Adrenal gland (tissue), 12 donors: ENCODE data around the gene ELK4. TPM values are rescaled to one million over a fixed set of nuclear protein-coding genes. Genes with fewer than 3 reads are reported as not detected.
A peak's percentile ranks its signal among the peaks of the same experiment; 100 is the strongest.

Source experiments
- DNase-seq, 7 donors: peaks; one replicate each; pipeline ENCODE4 v3.0.0-alpha.2; 2019 to 2020
- H3K27ac ChIP-seq, 5 donors: fragments of 200-600 bp; sonication (generic) in 4 of 5; 1 replicate in 3 of 5; 2 replicates in 2 of 5; pipeline versions ENCODE4 v1.5.1 to v1.8.0; 2016 to 2020; ENCODE audit warnings: mild to moderate bottlenecking in 1 of 5
- H3K27me3 ChIP-seq: fragments of 200-600 bp; 2 replicates; pipeline ENCODE4 v1.8.0; 2021
- H3K36me3 ChIP-seq, 2 donors: fragments of 200-600 bp; replicated peaks in 1 of 2; 1 replicate in 1 of 2; 2 replicates in 1 of 2; pipeline versions ENCODE4 v1.5.1 to v1.8.0; 2018 to 2022
- H3K4me1 ChIP-seq, 2 donors: fragments of 200-600 bp; replicated peaks in 1 of 2; 1 replicate in 1 of 2; 2 replicates in 1 of 2; pipeline versions ENCODE4 v1.5.1 to v1.8.0; 2018 to 2021
- H3K4me3 ChIP-seq, 4 donors: fragments of 200-600 bp; sonication (generic) in 3 of 4; one replicate each; pipeline ENCODE4 v1.5.1; 2016 to 2018
- H3K9me3 ChIP-seq, 3 donors: fragments of 200-600 bp; sonication (generic) in 1 of 3; replicated peaks in 1 of 3; 1 replicate in 2 of 3; 2 replicates in 1 of 3; pipeline versions ENCODE4 v1.5.1 to v1.8.0; 2016 to 2021
- CTCF ChIP-seq, 6 experiments: fragments of 450-650 bp in 4 of 6; fragments of 200-600 bp in 2 of 6; sonication (generic) in 1 of 6; IDR thresholded peaks; 1 replicate in 5 of 6; 2 replicates in 1 of 6; pipeline versions ENCODE4 v1.5.1 to v1.8.0; 2016 to 2021; ENCODE audit warnings: antibody characterized with exemption in 6 of 6, mild to moderate bottlenecking in 2 of 6, moderate library complexity in 1 of 6
- POLR2A ChIP-seq, 2 donors: fragments of 450-650 bp; IDR thresholded peaks; one replicate each; pipeline ENCODE4 v1.6.1; 2017; ENCODE audit warnings: antibody characterized with exemption in 2 of 2, mild to moderate bottlenecking in 2 of 2, moderate library complexity in 1 of 2
- WGBS, 4 donors: extraction: QIAGEN DNeasy Blood & Tissue Kit in 2 of 4; methylation state at CpG; one replicate each; pipeline versions ENCODE4 v1.1.5 to v1.1.7; 2013 to 2017; 5-methylcytosine and 5-hydroxymethylcytosine counted together
- intact Hi-C, 2 donors: fragments of 100-400 bp; cut with DNase I; formaldehyde crosslinking; loops; one replicate each; pipeline versions ENCODE4 v1.14.1 to v1.15.0; 2022 to 2023
- polyA plus RNA-seq, 3 donors: library from polyadenylated mRNA; stranded (reverse); fragments of 200-250 nt in 2 of 3; fragments of 350-450 nt in 1 of 3; fragmentation: Illumina TruSeq in 1 of 3; extraction: RNeasy Lipid Tissue Mini Kit (QIAGEN cat#74804) in 1 of 3; gene quantifications; one replicate each; pipeline ENCODE4 v1.2.3, GENCODE V29; 2013 to 2014
- small RNA-seq, 2 donors: library from RNA; depleted of rRNA; stranded (forward); fragments of <200 nt; gene quantifications; one replicate each; pipeline ENCODE3, GENCODE V24; 2016
- total RNA-seq, 9 donors: library from RNA; depleted of rRNA in 4 of 9; stranded (reverse); fragments of >200 nt in 4 of 9; fragments of 120-200 nt in 1 of 9; fragmentation: NEBNext Ultra II Directional in 1 of 9; extraction: Animal tissue kit (Norgen Biotek cat#: 25700) in 1 of 9; gene quantifications; one replicate each; pipeline versions ENCODE4 v1.1.0 to v1.2.4, GENCODE V29; 2013 to 2023
- donor health status: healthy with polysubstance abuse.
- donor health status: Bipolar disorder and iron deficiency.
- donor health status: DM: yes; HTN: yes; CAD: no.
- donor health status: DM: no; HTN: no; CAD: no.
- donor health status: DM: no; HTN: no; CAD: no.
- donor health status: DM: yes; HTN: yes; CAD: no.

ELK4 gene
- total and polyA plus RNA-seq, 12 donors = 3.6 to 40.2 (median 14.0) TPM

DNA sequence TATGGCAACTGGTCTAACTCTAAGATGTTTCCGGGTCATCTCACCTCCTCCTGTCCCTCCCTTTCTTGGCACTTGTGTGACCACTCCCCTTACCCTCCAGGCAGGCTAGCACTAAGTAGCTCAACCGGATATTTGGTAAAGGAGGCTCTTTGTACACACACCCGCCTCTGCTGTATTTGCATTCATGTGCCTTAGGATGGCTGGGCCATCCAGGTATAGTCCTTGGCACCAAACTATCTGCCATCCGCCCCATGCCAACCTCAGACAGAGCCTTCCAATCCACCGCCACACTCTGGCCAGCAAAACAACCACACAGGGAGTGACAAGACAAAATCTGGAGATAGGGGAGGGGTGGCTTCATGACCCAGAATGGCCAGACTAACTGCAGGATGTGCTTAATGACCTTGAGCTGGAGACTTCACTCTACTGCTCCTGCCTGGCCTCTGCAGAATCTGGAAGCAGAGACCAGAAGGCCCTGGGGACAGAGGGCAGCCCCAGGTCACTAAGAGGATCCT, 67.8 kb downstream of the ELK4 start:
- intact Hi-C loops = no loop called here
- Histone ChIP-seq H3K36me3 (no peaks in the 10 kb centered on the region), H3K4me1 (no peaks in the 10 kb centered on the region), H3K9me3 (no peaks in the 10 kb centered on the region), H3K4me3 (no peak overlapping the region), H3K27me3 (peaks cover 19% of the 10 kb centered on the region), H3K27ac (no peak overlapping the region)
- 70 to 78% (median 73%) methylated on average over 5 of the region's 5 CpGs for WGBS, 4 donors
- TF ChIP-seq CTCF (IDR thresholded peaks at IDR 0.05) = no peak
- DNase-seq = peak in 1 of 7 donors; percentile 15

DNA sequence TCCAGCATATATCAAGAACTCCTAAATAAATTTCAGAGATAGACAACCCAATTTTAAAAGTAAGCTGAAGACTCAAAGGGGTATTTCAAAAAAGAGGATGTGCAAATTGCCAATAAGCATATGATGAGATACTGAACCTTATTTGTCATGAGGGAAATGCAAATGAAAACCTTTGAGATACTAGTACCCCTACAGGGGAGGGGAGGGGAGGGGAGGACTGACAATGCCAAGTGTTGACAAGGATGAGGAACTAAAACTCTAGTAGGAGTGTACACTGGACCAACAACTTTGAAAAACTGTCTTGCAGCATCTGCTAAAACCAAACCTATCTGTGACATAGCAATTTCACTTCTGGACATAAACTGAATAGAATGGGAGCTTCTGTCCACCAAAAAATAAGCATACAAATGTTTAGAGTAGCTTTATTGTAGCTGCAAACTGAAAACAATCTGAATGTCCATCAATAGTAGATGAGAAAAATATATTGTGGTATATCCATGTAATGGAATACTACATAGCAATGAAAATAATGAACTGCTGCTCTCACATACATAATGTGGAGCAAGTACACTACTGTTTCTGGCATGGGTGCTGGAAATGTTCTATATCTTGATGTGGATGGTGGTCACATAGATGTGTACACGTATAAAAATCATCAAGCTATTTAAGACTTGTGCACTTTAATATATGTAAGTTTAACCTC, 70.2 kb downstream of the ELK4 start:
- H3K9me3 ChIP-seq = no peaks in the 10 kb centered on the region
- H3K36me3 ChIP-seq = no peaks in the 10 kb centered on the region
- H3K27ac ChIP-seq = no peak overlapping the region
- DNase-seq = no peak
- no peaks in the 10 kb centered on the region for H3K27me3 ChIP-seq
- H3K4me3 ChIP-seq = no peak overlapping the region
- TF ChIP-seq POLR2A (IDR thresholded peaks at IDR 0.05) = no peak
- TF ChIP-seq CTCF (IDR thresholded peaks at IDR 0.05) = no peak
- H3K4me1 ChIP-seq = no peaks in the 10 kb centered on the region
- WGBS, 4 donors = 67 to 84% (median 80%) methylated on average over 1 of the region's 1 CpG
- intact Hi-C loops = no loop called here

Small RNA genes lying within 50 kb of the gene (small RNA-seq; reads per million reads assigned to genes)
- gene RNU2-19P (0 reads per million in 2 donors), gene RNU6-418P (0 reads per million in 2 donors)

Other genes starting within 250 kb of the ELK4 start
- not detected for gene LEMD1, start 210.0 kb downstream of the ELK4 start, total RNA-seq
- under 1 TPM in 1 of 3 donors, not detected in 2; 0.64 TPM for gene LEMD1, start 210.0 kb downstream of the ELK4 start, polyA plus RNA-seq
- gene BLACAT1, start 176.0 kb downstream of the ELK4 start, total RNA-seq = under 1 TPM in 1 of 9 donors, not detected in 8; 0.06 TPM
- gene BLACAT1, start 176.0 kb downstream of the ELK4 start, polyA plus RNA-seq = under 1 TPM; 0.03 to 0.08 (median 0.05) TPM
- gene CDK18, start 127.3 kb downstream of the ELK4 start, total RNA-seq = 10 to 100 TPM in 7 of 9 donors, 1 to 10 TPM in 2; 3.2 to 31.3 (median 18.5) TPM
- gene CDK18, start 127.3 kb downstream of the ELK4 start, polyA plus RNA-seq = 10 to 100 TPM in 2 of 3 donors, 1 to 10 TPM in 1; 4.0 to 52.0 (median 14.7) TPM
- 10 to 100 TPM in 4 of 9 donors, 1 to 10 TPM in 5; 5.9 to 27.9 (median 9.5) TPM for gene SLC45A3, start 48.5 kb upstream of the ELK4 start, total RNA-seq
- 1 to 10 TPM; 4.7 to 9.7 (median 8.4) TPM for gene SLC45A3, start 48.5 kb upstream of the ELK4 start, polyA plus RNA-seq
- gene NUCKS1, start 118.2 kb upstream of the ELK4 start, total RNA-seq = 100 to 1,000 TPM in 5 of 9 donors, 10 to 100 TPM in 4; 56.3 to 159 (median 135) TPM
- gene NUCKS1, start 118.2 kb upstream of the ELK4 start, polyA plus RNA-seq = 100 to 1,000 TPM in 2 of 3 donors, 10 to 100 TPM in 1; 33.1 to 161 (median 109) TPM
- 10 to 100 TPM in 8 of 9 donors, 1 to 10 TPM in 1; 9.6 to 52.2 (median 28.5) TPM for gene RAB29, start 143.5 kb upstream of the ELK4 start, total RNA-seq
- gene RAB29, start 143.5 kb upstream of the ELK4 start, polyA plus RNA-seq = 10 to 100 TPM in 2 of 3 donors, 1 to 10 TPM in 1; 4.2 to 16.2 (median 15.9) TPM
- 100 to 1,000 TPM in 1 of 9 donors, 10 to 100 TPM in 8; 21.3 to 127 (median 34.4) TPM for gene SLC41A1, start 181.2 kb upstream of the ELK4 start, total RNA-seq
- gene SLC41A1, start 181.2 kb upstream of the ELK4 start, polyA plus RNA-seq = 100 to 1,000 TPM in 1 of 3 donors, 10 to 100 TPM in 1, 1 to 10 TPM in 1; 8.9 to 143 (median 11.1) TPM
- under 1 TPM in 6 of 9 donors, not detected in 3; 0.22 to 0.64 (median 0.47) TPM for gene PM20D1, start 218.1 kb upstream of the ELK4 start, total RNA-seq
- 1 to 10 TPM in 1 of 3 donors, under 1 TPM in 2; 0.07 to 1.8 (median 0.48) TPM for gene PM20D1, start 218.1 kb upstream of the ELK4 start, polyA plus RNA-seq